ENCODE results near the gene NFAT5.

DNA sequence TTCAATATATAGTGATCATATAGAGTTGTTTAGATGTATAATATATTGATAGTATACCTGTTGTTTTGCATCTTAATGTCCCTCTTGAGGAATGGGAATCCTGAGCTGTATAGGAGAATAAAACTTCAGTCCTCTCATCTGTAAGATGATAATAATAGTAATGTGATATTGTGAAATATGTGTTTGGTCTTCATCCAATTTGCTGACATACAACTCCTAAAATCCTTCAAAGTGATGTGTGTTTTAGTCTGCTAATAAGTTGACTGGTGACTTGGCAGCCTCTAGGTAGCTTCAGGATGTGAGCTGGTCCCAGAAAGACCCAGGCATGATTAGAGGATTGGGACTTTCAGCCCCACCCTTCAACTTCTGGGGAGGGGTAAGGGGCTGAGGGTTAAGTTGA, 22.8 kb upstream of the NFAT5 start:
- TF ChIP-seq POLR2A (IDR thresholded peaks at IDR 0.05): no peak
- TF ChIP-seq, protein P1, sequence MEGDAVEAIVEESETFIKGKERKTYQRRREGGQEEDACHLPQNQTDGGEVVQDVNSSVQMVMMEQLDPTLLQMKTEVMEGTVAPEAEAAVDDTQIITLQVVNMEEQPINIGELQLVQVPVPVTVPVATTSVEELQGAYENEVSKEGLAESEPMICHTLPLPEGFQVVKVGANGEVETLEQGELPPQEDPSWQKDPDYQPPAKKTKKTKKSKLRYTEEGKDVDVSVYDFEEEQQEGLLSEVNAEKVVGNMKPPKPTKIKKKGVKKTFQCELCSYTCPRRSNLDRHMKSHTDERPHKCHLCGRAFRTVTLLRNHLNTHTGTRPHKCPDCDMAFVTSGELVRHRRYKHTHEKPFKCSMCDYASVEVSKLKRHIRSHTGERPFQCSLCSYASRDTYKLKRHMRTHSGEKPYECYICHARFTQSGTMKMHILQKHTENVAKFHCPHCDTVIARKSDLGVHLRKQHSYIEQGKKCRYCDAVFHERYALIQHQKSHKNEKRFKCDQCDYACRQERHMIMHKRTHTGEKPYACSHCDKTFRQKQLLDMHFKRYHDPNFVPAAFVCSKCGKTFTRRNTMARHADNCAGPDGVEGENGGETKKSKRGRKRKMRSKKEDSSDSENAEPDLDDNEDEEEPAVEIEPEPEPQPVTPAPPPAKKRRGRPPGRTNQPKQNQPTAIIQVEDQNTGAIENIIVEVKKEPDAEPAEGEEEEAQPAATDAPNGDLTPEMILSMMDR (IDR thresholded peaks at IDR 0.05): no peak
